NCI-H1694 treated with DMSO at 0.1 percent for 48 hours (cell line): Measurements from ENCODE around the gene ZKSCAN2.

Experiments
- DNase-seq: peaks from one replicate; lab custom pipeline; 2025; lab: John Stamatoyannopoulos, UW

Gene ZKSCAN2

GRCh38 chr16:25223964-25224363 lies 33.7 kb downstream of the ZKSCAN2 start:
- DNase-seq = no peak

- DNase-seq = no peak
Observed at GRCh38 chr16:25222959-25223358, 34.7 kb downstream of the ZKSCAN2 start.

- no peak for DNase-seq
Observed at GRCh38 chr16:25219070-25219737, 38.4 kb downstream of the ZKSCAN2 start.

- no peak for DNase-seq
Observed at GRCh38 chr16:25217921-25218320, 39.7 kb downstream of the ZKSCAN2 start.

- DNase-seq = no peak
Observed at GRCh38 chr16:25217112-25217511, 40.5 kb downstream of the ZKSCAN2 start.

- DNase-seq = no peak
Observed at GRCh38 chr16:25213709-25214397, 43.8 kb downstream of the ZKSCAN2 start.

GRCh38 chr16:25212636-25213035 lies 45.0 kb downstream of the ZKSCAN2 start:
- DNase-seq = no peak

GRCh38 chr16:25210758-25211157 lies 46.9 kb downstream of the ZKSCAN2 start:
- no peak for DNase-seq

GRCh38 chr16:25199457-25199856 lies 58.2 kb downstream of the ZKSCAN2 start:
- DNase-seq = no peak

GRCh38 chr16:25198021-25198420 lies 59.6 kb downstream of the ZKSCAN2 start:
- no peak for DNase-seq

- no peak for DNase-seq
Observed at GRCh38 chr16:25194273-25194878, 63.3 kb downstream of the ZKSCAN2 start.

- no peak for DNase-seq
Observed at GRCh38 chr16:25192096-25192495, 65.5 kb downstream of the ZKSCAN2 start.

GRCh38 chr16:25189305-25189704 lies 68.3 kb downstream of the ZKSCAN2 start:
- DNase-seq = no peak

GRCh38 chr16:25187491-25187795 lies 70.2 kb downstream of the ZKSCAN2 start:
- DNase-seq = no peak
